C4-2B (cell line): ENCODE measurements around the gene ANGPT4.

Experiments used
- CTCF ChIP-seq: fragments of 450-650 bp; conservative IDR thresholded peaks from 2 replicates; pipeline ENCODE4 v1.5.1; 2017; ENCODE audit warnings: mild to moderate bottlenecking
- ZFX ChIP-seq: fragments of 450-650 bp; IDR thresholded peaks from 2 replicates; pipeline ENCODE4 v1.6.1; 2017

GRCh38 chr20:848193-848592 lies 67.9 kb downstream of the ANGPT4 start:
- TF ChIP-seq CTCF (no peak), ZFX (no peak)
